HG03095 (cell line): Measurements from ENCODE around the gene PSMB3.
"Not testable (repeated sequence)": the region's sequence is repeated elsewhere in the genome, so short reads cannot be mapped to it uniquely, and the experiment has no call there.

Experiments
- ATAC-seq: cut with Tn5 transposase; IDR thresholded peaks from one replicate; pipeline ENCODE4 v1.9.1; 2021; ENCODE audit warnings: moderate library complexity; ENCODE audit not compliant: unreplicated experiment

The PSMB3 gene

GRCh38 chr17:38790148-38790707 is 37.7 kb downstream of the PSMB3 start:
- not testable (repeated sequence) for ATAC-seq

- no peak for ATAC-seq
These were observed 38.6 kb downstream of the PSMB3 start for GRCh38 chr17:38791162-38791561.

GRCh38 chr17:38794221-38794620 is 41.7 kb downstream of the PSMB3 start:
- no peak for ATAC-seq

GRCh38 chr17:38796451-38797157 is 44.1 kb downstream of the PSMB3 start:
- ATAC-seq: no peak

- ATAC-seq: no peak
These were observed 44.6 kb downstream of the PSMB3 start for GRCh38 chr17:38797158-38797490.

GRCh38 chr17:38797828-38798227 is 45.3 kb downstream of the PSMB3 start:
- no peak for ATAC-seq

GRCh38 chr17:38798614-38799500 is 46.3 kb downstream of the PSMB3 start:
- ATAC-seq: peak; percentile 15

GRCh38 chr17:38799501-38800236 is 47.1 kb downstream of the PSMB3 start, which contains the start of gene PIP4K2B:
Gene PIP4K2B (minus strand): TSS chr17:38799556. CDS start chr17:38799424, 132 bp downstream.
- peak; percentile 74 for ATAC-seq

- no peak for ATAC-seq
These were observed 47.8 kb downstream of the PSMB3 start for GRCh38 chr17:38800237-38800760.

- no peak for ATAC-seq
These were observed 57.3 kb downstream of the PSMB3 start for GRCh38 chr17:38809828-38810227.
